HCT116 (cell line): Measurements from ENCODE around the gene PHLDA1. TPM values are rescaled to one million over a fixed set of nuclear protein-coding genes. Genes with fewer than 3 reads are reported as not detected.
A peak's percentile ranks its signal among the peaks of the same experiment; 100 is the strongest.

Source experiments
- ATAC-seq: fragments of 200-7000 bp; cut with Tn5 transposase; 2 replicates; pipeline ENCODE4 v1.9.1; 2020; ENCODE audit warnings: mild to moderate bottlenecking, moderate library complexity
- BruUV-seq: library from RNA; stranded (reverse); fragments of 400-500 nt; replicated peaks from 2 replicates; lab custom pipeline; 2021; lab: Mats Ljungman, UMichigan
- CTCF ChIA-PET: fragments of 300-600 bp; sonication (Branson Sonifier 250); formaldehyde crosslinking; loops from one replicate; lab custom pipeline; 2021; ENCODE audit warnings: antibody characterized with exemption; lab: Charles Lee
- POLR2A ChIA-PET: fragments of 300-600, 350-600 bp; sonication (Branson Sonifier 250); formaldehyde crosslinking; loops from one replicate; lab custom pipeline; 2021; ENCODE audit warnings: antibody characterized with exemption; lab: Charles Lee
- RAD21 ChIA-PET, 2 experiments: fragments of 300-600 bp; sonication (Branson Sonifier 250); formaldehyde crosslinking; loops; one replicate each; lab custom pipeline; 2023; ENCODE audit warnings: low total read pairs in 2 of 2; ENCODE audit not compliant: uncharacterized antibody in 2 of 2, unreplicated experiment in 2 of 2, low non-redundant PET in 1 of 2; lab: Charles Lee
- DNase-seq: peaks from one replicate; pipeline ENCODE4 v3.0.0-alpha.2; 2010; ENCODE audit warnings: low read depth, low spot score
- H2AFZ ChIP-seq: fragments of 200-600 bp; shearing (Covaris generic), sonication (generic); 2 replicates; pipeline ENCODE4 v1.6.1; 2017; ENCODE audit warnings: low read depth, mixed run types, mixed read lengths, antibody characterized with exemption, low read length; ENCODE audit not compliant: poor library complexity, severe bottlenecking
- H3K27ac ChIP-seq: 2 replicates; pipeline ENCODE4 v1.5.1; 2012; ENCODE audit warnings: low read depth, low read length
- H3K27me3 ChIP-seq: fragments of 200-600 bp; sonication (generic); 2 replicates; pipeline ENCODE4 v1.6.1; 2016; ENCODE audit warnings: mixed run types, low read length, mixed read lengths; ENCODE audit not compliant: insufficient read depth
- H3K36me3 ChIP-seq, 2 experiments: fragments of 200-500 bp in 1 of 2; fragments of 200-600 bp in 1 of 2; sonication (Bioruptor generic) in 1 of 2; sonication (generic) in 1 of 2; 2 replicates each; pipeline versions ENCODE4 v1.5.1 to v1.6.1; 2014 to 2016; ENCODE audit warnings: low read length in 2 of 2, inconsistent platforms in 1 of 2, mixed read lengths in 1 of 2, mixed run types in 1 of 2; ENCODE audit not compliant: insufficient read depth in 2 of 2, control insufficient read depth in 1 of 2
- H3K4me1 ChIP-seq, 2 experiments: fragments of 200-600 bp in 1 of 2; sonication (generic) in 1 of 2; 2 replicates each; pipeline versions ENCODE4 v1.5.1 to v1.6.1; 2012 to 2017; ENCODE audit warnings: low read length in 2 of 2, inconsistent platforms in 1 of 2, mild to moderate bottlenecking in 1 of 2, mixed read lengths in 1 of 2, mixed run types in 1 of 2, moderate library complexity in 1 of 2; ENCODE audit not compliant: insufficient read depth in 2 of 2, control insufficient read depth in 1 of 2
- H3K4me2 ChIP-seq: fragments of 200-600 bp; sonication (generic); 2 replicates; pipeline ENCODE4 v1.6.1; 2017; ENCODE audit warnings: mixed run types, low read length, mixed read lengths
- H3K4me3 ChIP-seq, 2 experiments: fragments of 200-600 bp in 1 of 2; sonication (generic) in 1 of 2; replicated peaks in 1 of 2; 2 replicates each; pipeline ENCODE4 v1.5.1; 2011 to 2016; ENCODE audit warnings: low read length in 2 of 2, control low read depth in 1 of 2, low read depth in 1 of 2, mild to moderate bottlenecking in 1 of 2, mixed read lengths in 1 of 2, mixed run types in 1 of 2
- H3K79me2 ChIP-seq: fragments of 200-600 bp; sonication (generic); 2 replicates; pipeline ENCODE4 v1.6.1; 2017; ENCODE audit warnings: mild to moderate bottlenecking, mixed run types, low read length, moderate library complexity, mixed read lengths; ENCODE audit not compliant: insufficient read depth
- H3K9ac ChIP-seq: fragments of 200-600 bp; sonication (generic); 2 replicates; pipeline ENCODE4 v1.6.1; 2016; ENCODE audit warnings: low read length, mixed read lengths
- H3K9me2 ChIP-seq: fragments of 200-600 bp; sonication (generic), shearing (Covaris generic); 2 replicates; pipeline ENCODE4 v1.6.1; 2017; ENCODE audit warnings: mixed run types, mild to moderate bottlenecking, moderate library complexity; ENCODE audit not compliant: insufficient read depth
- H3K9me3 ChIP-seq, 2 experiments: fragments of 200-500 bp in 1 of 2; fragments of 200-600 bp in 1 of 2; sonication (Bioruptor generic) in 1 of 2; sonication (generic) in 1 of 2; 2 replicates each; pipeline ENCODE4 v1.6.1; 2014 to 2017; ENCODE audit warnings: low read length in 2 of 2, mixed read lengths in 2 of 2, inconsistent platforms in 1 of 2, low read depth in 1 of 2, mild to moderate bottlenecking in 1 of 2, mixed run types in 1 of 2, moderate library complexity in 1 of 2; ENCODE audit not compliant: control insufficient read depth in 1 of 2, insufficient read depth in 1 of 2
- H4K20me1 ChIP-seq: fragments of 200-600 bp; sonication (generic), shearing (Covaris generic); 2 replicates; pipeline ENCODE4 v1.6.1; 2017; ENCODE audit warnings: mixed run types, mild to moderate bottlenecking, moderate library complexity; ENCODE audit not compliant: insufficient read depth
- POLR2AphosphoS5 ChIP-seq: IDR thresholded peaks from 2 replicates; pipeline ENCODE4 v1.6.1; 2011; ENCODE audit warnings: mild to moderate bottlenecking, low read depth, low read length, moderate library complexity
- ZNF274 ChIP-seq: fragments of 200-500 bp; sonication (Bioruptor generic); IDR thresholded peaks from 2 replicates; pipeline ENCODE4 v1.6.1; 2014; ENCODE audit warnings: mild to moderate bottlenecking, low read depth, low read length, inconsistent platforms
- intact Hi-C: fragments of 100-400 bp; cut with micrococcal nuclease; formaldehyde crosslinking; loops from 2 replicates; pipeline ENCODE4 v1.10.0; 2022
- total RNA-seq: library from RNA; stranded (reverse); gene quantifications from one replicate; pipeline ENCODE4 v1.2.1, GENCODE V29; 2021; ENCODE audit not compliant: unreplicated experiment
- TF ChIP-seq, protein P1 (sequence below): IDR thresholded peaks from 2 replicates; pipeline ENCODE4 v1.6.1; 2012; ENCODE audit warnings: low read depth

The PHLDA1 gene
- total RNA-seq, 1 experiment from 2014 or later = 231 TPM

DNA sequence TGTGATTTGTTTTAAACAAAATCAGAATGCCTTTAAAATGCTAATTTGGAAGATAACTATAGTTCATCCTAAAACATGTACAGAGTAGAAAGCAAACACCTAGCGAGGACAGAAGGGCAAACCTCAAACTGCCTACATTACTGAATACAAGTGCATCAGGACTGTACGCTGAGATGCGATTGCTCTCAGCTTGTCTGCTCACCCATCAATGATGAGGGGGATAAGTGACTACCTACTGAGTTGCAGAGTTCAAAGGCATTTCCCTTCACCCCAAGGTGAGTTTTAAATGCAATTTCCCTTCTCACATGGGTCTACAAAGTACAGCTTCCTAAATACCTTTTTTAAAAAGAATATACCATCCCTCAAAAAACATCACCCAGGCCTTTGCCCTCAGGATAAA is 52.9 kb downstream of the PHLDA1 start:
- BruUV-seq = no TSS peak
- Histone ChIP-seq H3K4me1 (peaks cover 75 to 91% of the 10 kb centered on the region in 2 experiments), H3K9me3 (no peaks in the 10 kb centered on the region), H2AFZ (no peak overlapping the region), H3K27me3 (no peaks in the 10 kb centered on the region), H3K36me3 (no peaks in the 10 kb centered on the region), H3K79me2 (peaks cover 11% of the 10 kb centered on the region; the same call in 1 of the 2 replicates), H3K9me2 (no peaks in the 10 kb centered on the region), H3K4me3 (no peak overlapping the region), H3K27ac (peak overlapping the region; percentile 98)
- 0 out of 2 replicates have a peak, but pooled peaks have one; percentile 25 for ATAC-seq
- CTCF ChIA-PET = no interaction called here
- intact Hi-C loops = loop anchor here (2.0 to 5.0 kb wide), 3 partner anchors 46 to 341 kb away; no protein-coding TSS in a partner anchor
- POLR2A ChIA-PET = interaction anchor here (0.9 to 4.7 kb wide), 11 partner anchors 17 to 321 kb away, joined by 3 to 23 read pairs (median 6); partner anchors contain the start of gene PHLDA1
- TF ChIP-seq ZNF274 (no peak), POLR2AphosphoS5 (0 out of 2 replicates have a peak, but pooled peaks have one; percentile 30)
- TF ChIP-seq, protein P1, sequence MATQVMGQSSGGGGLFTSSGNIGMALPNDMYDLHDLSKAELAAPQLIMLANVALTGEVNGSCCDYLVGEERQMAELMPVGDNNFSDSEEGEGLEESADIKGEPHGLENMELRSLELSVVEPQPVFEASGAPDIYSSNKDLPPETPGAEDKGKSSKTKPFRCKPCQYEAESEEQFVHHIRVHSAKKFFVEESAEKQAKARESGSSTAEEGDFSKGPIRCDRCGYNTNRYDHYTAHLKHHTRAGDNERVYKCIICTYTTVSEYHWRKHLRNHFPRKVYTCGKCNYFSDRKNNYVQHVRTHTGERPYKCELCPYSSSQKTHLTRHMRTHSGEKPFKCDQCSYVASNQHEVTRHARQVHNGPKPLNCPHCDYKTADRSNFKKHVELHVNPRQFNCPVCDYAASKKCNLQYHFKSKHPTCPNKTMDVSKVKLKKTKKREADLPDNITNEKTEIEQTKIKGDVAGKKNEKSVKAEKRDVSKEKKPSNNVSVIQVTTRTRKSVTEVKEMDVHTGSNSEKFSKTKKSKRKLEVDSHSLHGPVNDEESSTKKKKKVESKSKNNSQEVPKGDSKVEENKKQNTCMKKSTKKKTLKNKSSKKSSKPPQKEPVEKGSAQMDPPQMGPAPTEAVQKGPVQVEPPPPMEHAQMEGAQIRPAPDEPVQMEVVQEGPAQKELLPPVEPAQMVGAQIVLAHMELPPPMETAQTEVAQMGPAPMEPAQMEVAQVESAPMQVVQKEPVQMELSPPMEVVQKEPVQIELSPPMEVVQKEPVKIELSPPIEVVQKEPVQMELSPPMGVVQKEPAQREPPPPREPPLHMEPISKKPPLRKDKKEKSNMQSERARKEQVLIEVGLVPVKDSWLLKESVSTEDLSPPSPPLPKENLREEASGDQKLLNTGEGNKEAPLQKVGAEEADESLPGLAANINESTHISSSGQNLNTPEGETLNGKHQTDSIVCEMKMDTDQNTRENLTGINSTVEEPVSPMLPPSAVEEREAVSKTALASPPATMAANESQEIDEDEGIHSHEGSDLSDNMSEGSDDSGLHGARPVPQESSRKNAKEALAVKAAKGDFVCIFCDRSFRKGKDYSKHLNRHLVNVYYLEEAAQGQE = no peak
- TF ChIP-seq, all 23 proteins: peak for 1
- Histone ChIP-seq H3K9ac (peak overlapping the region; percentile 75), H3K4me2 (peak overlapping the region; percentile 53), H4K20me1 (no peaks in the 10 kb centered on the region)
- RAD21 ChIA-PET = no interaction called here
- no peak for DNase-seq
